Glutamatergic neuron (in vitro differentiated cells): ENCODE measurements around the gene ABHD14A. TPM values are rescaled to one million over a fixed set of nuclear protein-coding genes. Genes with fewer than 3 reads are reported as not detected.

Experiments used
- DNase-seq: peaks from one replicate; pipeline ENCODE4 v3.0.0; 2022
- H3K27ac Mint-ChIP-seq: one replicate; pipeline ENCODE4 v1.8.0; 2020; ENCODE audit warnings: mild to moderate bottlenecking, mixed read lengths, inconsistent platforms; ENCODE audit not compliant: unreplicated experiment
- H3K27me3 Mint-ChIP-seq: one replicate; pipeline ENCODE4 v1.8.0; 2020; ENCODE audit warnings: mild to moderate bottlenecking, moderate library complexity, mixed read lengths, inconsistent platforms; ENCODE audit not compliant: unreplicated experiment
- H3K36me3 Mint-ChIP-seq: one replicate; pipeline ENCODE4 v1.8.0; 2020; ENCODE audit warnings: mild to moderate bottlenecking, mixed read lengths, inconsistent platforms; ENCODE audit not compliant: unreplicated experiment
- H3K4me1 Mint-ChIP-seq: one replicate; pipeline ENCODE4 v1.8.0; 2020; ENCODE audit warnings: mild to moderate bottlenecking, low read depth, mixed read lengths, inconsistent platforms; ENCODE audit not compliant: unreplicated experiment
- H3K4me3 Mint-ChIP-seq: one replicate; pipeline ENCODE4 v1.8.0; 2020; ENCODE audit warnings: mild to moderate bottlenecking, mixed read lengths, inconsistent platforms; ENCODE audit not compliant: unreplicated experiment
- H3K9me3 Mint-ChIP-seq: one replicate; pipeline ENCODE4 v1.8.0; 2020; ENCODE audit warnings: mild to moderate bottlenecking, moderate library complexity, mixed read lengths, inconsistent platforms; ENCODE audit not compliant: unreplicated experiment
- total RNA-seq: library from RNA; stranded (reverse); fragmentation: NEBNext Ultra II Directional; extraction: Animal tissue kit (Norgen Biotek cat#: 25700); gene quantifications from one replicate; pipeline ENCODE4 v1.2.1, GENCODE V29; 2021; ENCODE audit not compliant: unreplicated experiment
- TF ChIP-seq, protein P1 (sequence below): fragments of 200-600 bp; sonication (generic); IDR thresholded peaks from one replicate; pipeline ENCODE4 v1.5.0; 2021; ENCODE audit not compliant: partially characterized antibody, unreplicated experiment

ABHD14A gene
- total RNA-seq, 1 donor from 2014 or later = 12.7 TPM

DNA sequence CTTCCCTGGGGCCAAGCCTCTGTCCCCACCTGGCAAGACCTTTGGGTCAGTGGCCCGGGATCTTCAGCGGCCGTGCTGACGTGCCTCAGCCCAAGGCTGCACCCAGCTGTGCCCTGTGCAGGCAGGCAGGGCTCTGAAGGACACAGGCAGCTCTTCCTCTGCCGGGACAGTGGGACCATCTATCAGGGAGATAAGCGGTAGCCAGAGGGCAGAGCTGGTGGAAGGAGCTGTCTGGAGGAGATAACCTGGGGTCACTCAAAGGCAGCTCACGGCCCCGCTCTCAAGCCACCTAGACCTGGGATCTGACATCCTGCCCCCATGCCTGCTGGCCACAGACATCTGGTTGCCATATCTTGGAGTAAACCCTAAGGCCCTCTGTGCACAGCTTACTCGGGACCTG is 54.2 kb downstream of the ABHD14A start:
- Mint-ChIP-seq H3K4me3 (no peak overlapping the region), H3K36me3 (peaks cover 4% of the 10 kb centered on the region), H3K27me3 (peaks cover 24% of the 10 kb centered on the region), H3K9me3 (peaks cover 24% of the 10 kb centered on the region), H3K27ac (no peak overlapping the region), H3K4me1 (peaks cover 31% of the 10 kb centered on the region)
- no peak for DNase-seq
- TF ChIP-seq, protein P1, sequence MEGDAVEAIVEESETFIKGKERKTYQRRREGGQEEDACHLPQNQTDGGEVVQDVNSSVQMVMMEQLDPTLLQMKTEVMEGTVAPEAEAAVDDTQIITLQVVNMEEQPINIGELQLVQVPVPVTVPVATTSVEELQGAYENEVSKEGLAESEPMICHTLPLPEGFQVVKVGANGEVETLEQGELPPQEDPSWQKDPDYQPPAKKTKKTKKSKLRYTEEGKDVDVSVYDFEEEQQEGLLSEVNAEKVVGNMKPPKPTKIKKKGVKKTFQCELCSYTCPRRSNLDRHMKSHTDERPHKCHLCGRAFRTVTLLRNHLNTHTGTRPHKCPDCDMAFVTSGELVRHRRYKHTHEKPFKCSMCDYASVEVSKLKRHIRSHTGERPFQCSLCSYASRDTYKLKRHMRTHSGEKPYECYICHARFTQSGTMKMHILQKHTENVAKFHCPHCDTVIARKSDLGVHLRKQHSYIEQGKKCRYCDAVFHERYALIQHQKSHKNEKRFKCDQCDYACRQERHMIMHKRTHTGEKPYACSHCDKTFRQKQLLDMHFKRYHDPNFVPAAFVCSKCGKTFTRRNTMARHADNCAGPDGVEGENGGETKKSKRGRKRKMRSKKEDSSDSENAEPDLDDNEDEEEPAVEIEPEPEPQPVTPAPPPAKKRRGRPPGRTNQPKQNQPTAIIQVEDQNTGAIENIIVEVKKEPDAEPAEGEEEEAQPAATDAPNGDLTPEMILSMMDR = no peak

DNA sequence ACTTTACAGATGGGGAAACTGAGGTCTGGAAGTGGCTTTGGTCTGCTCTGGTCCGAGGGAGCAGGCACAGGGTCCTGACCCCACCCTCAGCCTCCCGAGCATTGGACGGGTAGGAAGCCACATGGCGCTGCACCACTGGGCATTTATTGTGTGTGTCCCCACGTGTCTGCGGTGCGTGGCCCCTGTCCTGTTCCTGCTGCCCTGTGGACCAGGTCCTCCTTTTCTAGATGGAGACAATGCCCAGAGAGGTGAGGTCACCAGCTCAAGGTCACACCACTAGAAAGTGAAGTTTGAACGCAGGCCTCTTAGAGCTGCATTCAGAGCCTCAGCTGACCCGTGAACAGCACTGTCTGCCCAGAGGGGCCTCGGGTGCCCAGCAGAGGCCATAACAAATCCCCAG is 54.7 kb downstream of the ABHD14A start:
- peaks cover 4% of the 10 kb centered on the region for H3K36me3 Mint-ChIP-seq
- no peak for DNase-seq
- peaks cover 21% of the 10 kb centered on the region for H3K9me3 Mint-ChIP-seq
- H3K4me3 Mint-ChIP-seq = no peak overlapping the region
- TF ChIP-seq, protein P1 = no peak
- no peak overlapping the region for H3K27ac Mint-ChIP-seq
- H3K4me1 Mint-ChIP-seq = peaks cover 26% of the 10 kb centered on the region
- H3K27me3 Mint-ChIP-seq = peaks cover 20% of the 10 kb centered on the region

Other genes with a start within 250 kb of the ABHD14A start
- gene IQCF6, start 195.8 kb upstream of the ABHD14A start, total RNA-seq = not detected
- not detected for gene IQCF2, start 113.4 kb upstream of the ABHD14A start, total RNA-seq
- gene IQCF5, start 99.5 kb upstream of the ABHD14A start, total RNA-seq = not detected
- gene IQCF1, start 71.7 kb upstream of the ABHD14A start, total RNA-seq = not detected
- gene RRP9, start 33.2 kb upstream of the ABHD14A start, total RNA-seq = 15.6 TPM
- gene PARP3, start 32.7 kb upstream of the ABHD14A start, total RNA-seq = 3.8 TPM
- 0.44 TPM for gene GPR62, start 19.7 kb upstream of the ABHD14A start, total RNA-seq
- gene PCBP4, start 7.6 kb upstream of the ABHD14A start, total RNA-seq = 1,577 TPM
- 6.7 TPM for gene ABHD14B, start 1.0 kb upstream of the ABHD14A start, total RNA-seq
- 13.2 TPM for gene ACY1, start 8.5 kb downstream of the ABHD14A start, total RNA-seq
- gene RPL29, start 20.8 kb downstream of the ABHD14A start, total RNA-seq = 588 TPM
- gene DUSP7, start 81.5 kb downstream of the ABHD14A start, total RNA-seq = 9.5 TPM
- 3.2 TPM for gene POC1A, start 179.4 kb downstream of the ABHD14A start, total RNA-seq
- gene ALAS1, start 223.1 kb downstream of the ABHD14A start, total RNA-seq = 41.7 TPM